HuH-7 (cell line): Measurements from ENCODE around the gene ATG7.
"Not testable (repeated sequence)": the region's sequence is repeated elsewhere in the genome, so short reads cannot be mapped to it uniquely, and the experiment has no call there.

Source experiments
- DNase-seq: peaks from one replicate; pipeline ENCODE4 v3.0.0; 2011; ENCODE audit warnings: low spot score

ATG7 gene

DNA sequence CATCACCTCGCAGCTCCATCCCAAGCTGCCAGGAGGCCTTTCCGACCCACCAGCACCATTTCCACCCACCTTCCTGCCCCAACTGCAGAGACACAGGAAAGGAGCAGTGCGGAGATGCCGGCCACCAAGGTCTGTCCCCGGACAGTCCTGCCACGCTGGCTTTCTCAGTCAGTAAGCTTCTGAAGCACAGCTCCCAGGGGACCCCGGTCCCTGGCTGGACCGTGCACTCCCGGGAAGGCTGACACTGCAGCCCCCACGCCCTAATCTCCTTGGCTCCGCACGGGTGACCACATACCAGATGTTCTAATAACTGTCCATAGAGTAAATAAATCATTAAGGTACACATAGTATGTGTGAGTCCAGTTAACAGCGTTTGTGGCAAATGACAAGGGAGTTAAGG lies 298.1 kb downstream of the ATG7 start:
- DNase-seq, result no peak

DNA sequence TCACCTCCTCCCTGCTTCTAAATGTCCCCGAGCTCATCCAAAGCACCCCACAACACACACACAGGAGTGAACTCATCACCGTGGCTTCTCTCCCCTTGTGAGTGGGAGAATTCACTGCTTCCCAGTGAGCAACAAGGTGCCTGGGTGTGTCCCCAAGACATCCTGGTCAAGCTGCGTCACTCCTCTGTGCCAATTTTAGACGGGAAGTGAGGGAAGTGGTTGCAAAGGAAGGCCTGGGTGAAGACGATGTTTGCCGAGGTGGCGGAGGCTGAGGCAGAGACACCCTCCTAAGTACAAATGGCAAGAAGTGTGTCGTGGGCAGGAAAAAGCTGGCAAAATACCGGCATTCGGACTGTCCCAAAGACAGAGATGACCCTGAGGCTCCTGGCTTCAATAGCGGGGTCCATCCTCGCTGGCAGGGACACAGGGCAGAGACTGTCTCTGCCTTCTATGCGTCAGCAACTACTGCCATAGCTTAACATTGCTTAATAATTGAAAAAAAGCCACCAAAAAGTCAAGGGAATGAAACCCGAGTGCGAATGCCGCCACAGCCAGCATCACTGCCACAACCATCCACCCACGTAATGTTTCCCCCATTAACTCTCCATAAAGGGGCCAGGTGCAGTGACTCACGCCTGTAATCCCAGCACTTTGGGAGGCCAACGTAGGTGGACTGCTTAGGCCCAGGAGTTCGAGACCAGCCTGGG lies 298.7 kb downstream of the ATG7 start:
- no peak for DNase-seq

DNA sequence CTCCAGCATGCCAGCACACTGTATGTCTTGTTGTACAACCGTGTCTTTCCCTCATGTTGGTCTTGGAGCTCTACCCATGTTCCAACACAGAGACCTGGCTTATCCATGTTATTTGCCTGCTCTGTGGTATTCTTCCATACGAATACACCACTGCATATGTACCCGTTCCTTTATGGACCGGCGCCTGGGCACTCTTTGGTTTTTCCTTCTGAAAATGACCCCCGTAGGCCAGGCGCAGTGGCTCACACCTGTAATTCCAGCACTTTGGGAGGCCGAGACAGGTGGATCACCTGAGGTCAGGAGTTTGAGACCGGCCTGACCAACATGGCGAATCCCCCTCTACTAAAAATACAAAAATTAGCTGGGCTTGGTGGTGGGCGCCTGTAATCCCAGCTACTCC lies 300.5 kb downstream of the ATG7 start:
- not testable (repeated sequence) for DNase-seq

DNA sequence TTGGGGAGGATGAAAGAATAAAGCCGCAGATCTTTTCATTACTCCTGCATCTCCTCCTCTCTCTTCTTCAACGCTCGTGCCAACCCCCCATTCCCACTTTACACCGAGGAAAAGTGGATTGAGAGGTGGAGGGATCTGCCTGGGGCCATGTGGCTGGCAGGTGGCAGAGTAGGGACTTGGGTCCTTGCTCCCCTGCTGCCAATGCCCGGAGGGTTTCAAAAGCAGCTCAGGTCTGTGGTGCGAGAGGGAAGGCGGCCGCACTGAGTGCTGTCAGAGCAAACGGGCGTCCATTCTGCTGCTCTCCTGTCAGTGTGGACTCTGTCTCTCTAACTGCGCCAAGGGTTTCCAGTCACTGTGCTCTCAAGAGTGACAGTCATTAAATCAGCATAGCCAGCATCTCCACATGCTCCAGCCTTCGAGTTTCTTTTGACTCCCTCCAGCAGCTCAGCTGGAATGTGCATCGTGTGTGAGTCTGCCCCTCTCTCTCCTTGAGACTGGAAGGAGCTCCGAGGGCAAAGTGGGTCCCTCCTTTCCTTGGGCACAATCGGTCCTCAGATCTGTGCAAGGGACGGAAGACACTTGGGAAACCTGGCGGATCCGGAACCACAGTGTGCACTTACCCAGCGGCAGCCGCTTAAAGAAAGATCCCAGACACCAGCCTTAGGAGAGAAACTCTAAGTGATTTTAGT lies 302.9 kb downstream of the ATG7 start:
- no peak for DNase-seq

DNA sequence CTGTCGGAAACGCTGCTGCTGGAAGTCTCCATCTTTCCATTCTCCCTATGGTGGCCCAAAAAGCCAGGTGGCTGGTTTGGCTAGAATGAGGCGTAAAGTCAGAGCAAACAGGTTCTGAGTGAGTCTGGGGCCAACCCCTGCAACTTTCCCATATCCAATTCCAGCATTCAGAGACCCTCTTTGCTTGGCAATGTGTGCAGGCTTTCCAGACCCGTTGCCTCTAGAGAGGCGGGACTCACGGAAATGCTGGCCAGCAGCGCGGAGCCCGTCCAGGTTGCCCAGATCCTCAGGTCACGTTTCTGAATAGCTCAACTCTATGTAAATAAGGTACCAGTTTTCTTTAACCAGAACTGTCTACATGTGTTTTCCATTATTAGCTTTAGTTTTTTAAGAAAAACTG lies 303.5 kb downstream of the ATG7 start:
- no peak for DNase-seq

DNA sequence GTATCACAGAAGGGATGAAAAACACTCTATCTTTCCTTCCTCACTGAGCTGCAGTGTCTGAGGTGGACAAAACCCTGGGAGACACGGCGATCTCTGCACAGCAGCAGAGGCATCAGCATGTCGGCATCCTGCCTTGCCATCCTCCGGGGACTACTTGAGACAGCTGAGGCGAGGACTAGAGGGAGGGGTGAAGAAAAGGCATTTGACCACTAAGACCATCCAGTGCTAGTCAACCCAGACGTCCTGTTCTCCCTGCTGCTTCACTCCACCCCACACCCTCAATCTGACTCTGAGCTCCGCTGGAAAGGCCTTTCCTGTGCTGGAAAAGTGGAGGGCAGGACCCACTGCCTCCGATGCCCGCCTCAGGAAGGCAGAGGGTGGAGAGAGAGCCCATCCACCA lies 304.3 kb downstream of the ATG7 start:
- no peak for DNase-seq

DNA sequence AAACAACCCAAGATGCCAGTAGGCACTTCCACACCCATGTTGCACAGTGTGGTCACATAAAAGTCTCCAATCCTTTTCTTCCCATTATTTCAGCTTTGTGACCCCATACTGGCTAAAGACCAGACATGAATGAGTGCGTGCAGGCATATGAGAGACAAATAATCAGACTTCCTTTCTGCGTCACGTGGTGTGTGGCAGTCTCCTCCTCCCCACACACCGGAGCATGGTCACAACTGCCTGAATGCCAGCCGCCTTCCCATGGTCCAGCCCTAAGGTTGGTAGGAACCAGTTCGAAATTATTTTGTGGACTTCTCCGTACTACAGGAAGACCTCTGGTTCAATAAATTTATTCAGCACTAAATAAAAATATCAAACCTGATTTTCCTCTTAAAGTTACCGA lies 306.0 kb downstream of the ATG7 start:
- no peak for DNase-seq

DNA sequence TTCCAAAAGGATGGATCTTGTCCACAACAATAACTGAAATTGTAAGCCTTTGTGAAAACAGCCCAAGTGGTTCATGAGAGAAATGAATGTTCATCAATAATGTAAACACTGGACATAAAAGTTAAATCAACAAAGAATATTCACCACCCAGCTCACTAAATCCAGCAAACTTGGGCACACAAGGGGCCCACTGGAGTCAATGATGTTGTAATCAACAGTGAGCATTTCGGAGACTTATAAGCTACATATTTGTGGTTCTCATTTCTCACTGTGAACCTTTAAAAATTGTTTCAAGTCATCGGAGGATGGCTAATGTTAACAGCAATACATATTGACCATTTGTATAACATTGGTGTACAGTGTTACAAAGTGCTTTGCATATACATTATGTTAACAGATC lies 308.4 kb downstream of the ATG7 start:
- DNase-seq, result no peak

DNA sequence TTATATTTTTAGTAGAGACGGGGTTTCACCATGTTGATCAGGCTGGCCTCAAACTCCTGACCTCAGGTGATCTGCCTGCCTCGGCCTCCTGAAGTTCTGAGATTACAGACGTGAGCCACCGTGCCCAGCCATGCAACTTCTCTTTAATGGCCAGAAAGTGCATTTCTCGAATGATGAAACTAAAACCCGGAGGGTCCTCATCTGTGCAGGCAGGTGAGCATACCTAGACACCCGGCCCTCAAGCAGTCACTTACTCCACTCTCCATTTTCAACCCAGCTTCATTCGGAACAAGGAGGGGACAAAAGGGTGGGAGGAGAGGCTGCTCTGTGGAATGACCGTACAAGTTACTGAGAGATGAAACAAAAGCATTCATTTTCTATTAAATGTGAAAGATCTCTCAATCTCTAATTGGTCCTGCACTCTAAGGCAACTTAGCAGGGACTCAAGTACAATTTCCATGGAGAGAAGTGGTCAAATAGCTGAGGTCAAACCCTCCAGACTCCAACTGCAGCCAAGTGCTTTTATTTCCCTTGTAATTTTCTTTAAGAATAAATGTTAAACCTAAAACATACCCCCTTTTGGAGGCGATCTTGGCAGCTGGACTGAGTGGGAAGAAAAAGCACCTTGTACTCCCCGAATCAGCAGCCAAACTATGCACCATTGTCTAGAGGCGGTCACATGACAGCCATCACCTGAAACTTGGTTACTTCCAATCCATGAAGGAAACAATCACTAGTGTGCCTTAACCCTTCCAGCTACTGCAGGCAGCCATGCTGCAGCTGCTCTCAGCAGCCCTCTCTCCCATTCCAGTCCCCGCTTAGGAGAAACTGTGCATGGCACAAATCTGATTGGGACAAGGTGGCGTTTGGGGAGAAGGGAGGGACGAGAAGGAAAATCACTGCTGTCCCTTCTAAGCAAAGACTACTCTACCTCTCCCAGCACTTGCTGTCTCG lies 309.3 kb downstream of the ATG7 start:
- DNase-seq, result no peak

DNA sequence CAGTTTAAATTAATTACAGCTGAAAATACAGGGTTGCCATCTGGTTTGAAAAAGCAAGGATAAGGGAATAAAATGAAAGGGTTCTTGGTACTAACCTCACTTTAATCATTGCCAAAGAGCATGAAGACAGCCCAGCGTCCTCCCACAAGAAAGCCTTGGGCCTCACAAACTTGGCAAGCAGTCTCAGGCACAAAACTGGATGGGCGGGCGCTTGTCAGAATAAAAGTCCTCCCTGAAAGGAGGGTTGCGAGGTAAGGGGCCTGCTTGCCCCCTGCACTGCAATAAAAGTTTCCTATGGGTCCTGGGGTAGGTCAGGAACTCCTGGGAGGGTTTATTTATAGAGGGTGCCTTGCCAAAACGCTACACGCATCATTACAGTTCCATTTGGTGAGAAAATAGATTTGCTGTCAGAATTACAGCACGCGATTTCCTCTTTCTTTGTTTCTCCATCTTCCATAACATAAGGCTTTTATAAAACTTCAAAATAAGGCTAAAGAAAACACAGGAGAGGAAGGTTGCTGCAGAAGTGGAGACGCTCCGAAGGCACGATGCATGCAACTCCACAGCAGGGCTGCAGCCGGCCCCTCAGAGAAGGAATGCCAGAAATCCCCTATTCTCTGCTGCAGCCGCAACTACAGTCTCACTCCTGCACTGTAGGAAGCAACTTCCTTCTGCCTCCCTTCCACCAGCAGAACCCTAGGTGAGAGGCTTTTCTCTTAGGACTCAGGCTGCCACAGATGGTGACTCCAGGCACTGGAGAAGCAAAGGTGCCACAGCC lies 310.2 kb downstream of the ATG7 start:
- DNase-seq, result no peak

DNA sequence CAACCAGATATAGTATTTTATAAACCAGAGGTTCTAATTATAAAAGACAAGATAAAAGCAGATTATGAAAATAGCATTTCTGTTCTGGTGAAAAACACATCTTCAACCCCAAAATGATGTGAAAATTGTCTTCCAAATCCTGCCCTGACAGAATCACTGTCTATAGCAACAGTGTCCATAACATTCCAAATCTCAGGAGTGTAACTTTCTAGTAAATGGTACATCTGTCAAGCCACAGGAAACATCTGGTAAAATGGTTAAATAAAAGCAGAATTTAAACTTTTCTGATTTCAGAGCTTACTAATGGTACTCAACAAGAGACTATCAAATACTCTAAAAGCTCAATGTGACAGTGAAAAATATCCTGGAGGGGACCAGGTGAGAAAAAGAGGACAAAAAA lies 311.0 kb downstream of the ATG7 start:
- no peak for DNase-seq

DNA sequence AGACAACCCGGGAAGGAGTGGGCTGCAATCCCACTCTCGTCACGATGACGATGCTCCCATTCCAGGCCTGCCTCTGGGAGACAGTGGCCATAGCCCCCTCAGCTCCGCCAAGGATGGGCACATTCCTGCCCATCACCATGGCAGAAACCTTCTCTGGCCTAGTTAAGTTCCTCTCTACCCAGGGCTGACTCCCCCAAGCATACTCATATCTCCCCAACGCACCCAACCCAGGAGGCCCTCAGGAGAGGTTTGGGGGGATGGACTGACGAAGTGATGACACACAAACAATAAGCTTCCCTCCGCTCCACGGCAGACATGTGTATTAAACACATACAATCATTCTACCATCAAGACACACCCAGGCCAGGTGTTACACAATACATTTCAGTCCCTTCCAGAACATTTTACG lies 311.4 kb downstream of the ATG7 start:
- no peak for DNase-seq

DNA sequence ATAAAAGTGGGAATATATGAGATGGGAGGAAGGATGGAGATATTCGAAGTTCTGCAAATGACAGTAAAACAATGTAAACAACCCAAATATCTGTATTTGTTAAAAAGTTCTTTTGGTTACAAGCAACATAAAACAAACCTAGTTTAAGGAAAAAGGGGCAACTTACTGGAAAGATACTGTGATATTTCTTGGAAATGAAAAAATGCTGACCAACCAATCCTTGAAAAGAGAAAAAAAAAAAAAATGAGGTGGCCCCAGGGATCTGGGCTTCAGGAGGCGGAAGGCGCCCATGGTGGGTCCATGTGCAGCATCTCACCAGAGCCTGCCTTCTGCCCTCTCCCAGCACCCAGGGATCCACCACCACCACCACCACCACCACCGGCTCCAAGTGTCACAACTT lies 312.4 kb downstream of the ATG7 start:
- no peak for DNase-seq

DNA sequence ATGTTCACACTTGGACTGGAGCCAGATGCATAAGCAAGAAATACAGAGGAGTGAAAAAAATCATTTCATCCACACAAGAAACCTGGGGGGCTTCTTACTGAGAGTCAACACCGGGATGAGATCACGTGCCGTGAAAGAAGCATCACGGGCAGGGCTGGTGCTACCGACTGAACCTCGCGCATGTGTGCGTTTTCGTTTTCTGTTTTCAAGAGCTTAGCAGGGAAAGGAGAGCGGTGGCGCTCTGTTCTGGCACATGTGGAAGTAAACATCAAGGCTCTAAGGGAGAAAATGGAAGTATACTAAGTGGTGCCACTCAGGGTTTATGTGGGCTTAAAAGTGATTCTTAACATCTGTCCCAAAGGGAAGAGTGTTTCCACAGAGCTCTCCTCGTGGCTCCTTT lies 315.6 kb downstream of the ATG7 start:
- DNase-seq, result no peak

DNA sequence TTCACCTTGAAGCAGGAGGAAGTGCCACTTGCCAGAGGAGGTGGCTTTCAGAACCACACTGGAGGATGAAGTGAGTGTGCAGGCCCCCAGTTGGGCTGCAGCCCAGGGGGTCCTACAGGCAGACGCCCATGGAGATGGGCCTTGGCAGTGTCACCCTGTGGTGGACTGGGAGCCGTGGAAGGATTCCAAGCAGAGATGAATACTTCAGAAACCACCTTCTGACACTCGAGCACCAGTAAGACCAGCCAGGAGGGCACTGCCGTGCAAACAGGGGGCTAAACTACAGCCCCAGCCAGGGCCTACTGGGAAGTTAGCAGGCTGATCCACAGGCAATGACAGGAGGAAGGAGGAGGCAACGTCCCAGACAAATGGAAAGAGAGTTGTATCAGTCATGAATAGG lies 316.1 kb downstream of the ATG7 start:
- no peak for DNase-seq

DNA sequence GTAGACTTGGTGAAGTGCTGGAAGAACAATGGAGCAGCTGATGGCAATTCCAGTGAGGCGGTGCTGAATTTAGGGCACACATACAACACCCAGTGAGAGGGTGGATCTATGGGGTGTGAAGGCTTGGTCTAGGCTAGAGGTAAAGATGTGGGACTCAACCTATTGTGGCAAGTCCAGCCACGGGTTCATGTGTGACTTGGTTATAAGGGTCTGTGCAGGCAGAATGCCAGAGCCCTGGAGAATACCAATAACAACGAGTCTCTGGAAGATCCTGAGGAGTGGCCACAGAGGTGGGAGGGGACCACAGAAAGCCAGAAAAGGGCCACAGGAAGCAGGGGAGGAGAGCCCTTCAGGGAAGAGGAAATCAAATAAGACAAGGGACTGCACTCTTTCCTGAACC lies 316.6 kb downstream of the ATG7 start:
- DNase-seq, result no peak

DNA sequence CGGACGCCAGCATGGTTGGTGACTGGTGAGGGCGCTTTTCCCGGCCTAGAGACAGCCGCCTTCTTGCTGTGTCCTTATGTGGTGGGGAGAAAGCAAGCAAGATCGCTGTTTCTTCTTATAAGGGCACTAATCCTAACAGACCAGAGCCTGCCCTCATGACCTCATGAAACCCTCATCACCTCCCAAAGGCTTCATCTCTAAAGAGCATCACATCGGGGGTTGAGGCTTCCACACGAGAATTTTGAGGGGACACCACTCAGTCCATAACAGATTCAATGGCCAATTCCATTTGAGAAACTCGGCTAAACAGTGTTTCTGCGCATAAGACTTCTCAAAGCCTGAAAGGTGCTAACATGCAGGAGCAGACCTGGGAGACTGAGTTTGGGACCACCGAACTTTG lies 317.5 kb downstream of the ATG7 start:
- DNase-seq, result no peak

DNA sequence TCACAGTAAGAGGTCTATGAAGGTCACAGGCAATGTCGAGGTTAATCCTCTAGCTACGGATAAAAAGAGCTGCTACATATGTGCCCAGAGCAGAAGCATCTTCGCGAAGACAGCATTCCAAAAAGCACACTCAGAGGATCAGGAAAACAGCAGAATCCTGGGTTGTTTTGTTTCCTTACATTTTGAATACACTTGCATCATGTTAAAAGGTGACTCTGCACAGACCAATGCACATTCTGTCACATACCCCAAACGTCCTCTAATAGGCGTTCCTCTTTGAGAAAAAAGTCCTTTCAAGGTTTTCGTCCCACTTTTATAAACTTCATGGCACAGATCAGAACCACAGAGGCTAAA lies 318.8 kb downstream of the ATG7 start:
- no peak for DNase-seq

DNA sequence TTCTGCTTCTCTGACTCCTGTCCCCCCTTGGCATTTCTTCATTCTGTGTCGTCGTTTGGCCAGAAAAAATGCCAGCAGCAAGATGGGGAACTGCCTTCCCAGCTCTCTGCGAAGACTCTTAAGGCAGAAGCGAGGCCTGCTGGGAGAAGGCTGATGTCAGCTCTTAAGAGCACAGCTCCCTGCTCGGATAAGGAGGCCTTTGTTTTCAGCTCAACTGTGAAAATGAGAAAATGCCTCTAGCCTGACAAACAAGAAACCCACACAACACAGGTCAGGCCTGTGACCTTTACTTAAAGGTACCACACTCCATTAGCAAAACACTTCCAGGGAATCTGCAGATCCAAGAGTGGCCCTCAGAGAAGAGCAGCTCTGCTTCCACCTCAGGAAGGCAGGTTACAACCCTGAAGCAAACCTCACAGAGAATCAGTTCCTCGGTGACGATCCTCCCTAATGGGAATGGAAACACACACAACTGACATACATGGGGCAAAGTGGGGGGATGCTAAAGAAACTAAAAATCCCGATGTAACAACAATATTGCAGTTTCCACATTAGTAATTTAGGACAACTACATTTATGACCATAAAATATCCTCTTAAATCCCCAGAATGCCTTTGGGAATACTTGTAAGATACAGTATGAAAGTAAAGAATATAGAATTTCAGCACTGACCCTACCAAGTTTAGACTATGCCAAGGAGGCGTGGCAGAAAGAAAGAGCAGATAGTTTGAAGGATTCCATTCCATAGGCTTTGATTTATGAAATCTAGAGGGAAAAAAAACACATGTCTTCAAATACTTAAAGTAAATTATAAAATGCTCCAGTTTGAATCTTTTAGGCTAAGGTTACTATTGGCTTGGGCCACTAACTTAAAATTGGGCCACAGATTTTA lies 319.4 kb downstream of the ATG7 start:
- DNase-seq, result peak; percentile 82

DNA sequence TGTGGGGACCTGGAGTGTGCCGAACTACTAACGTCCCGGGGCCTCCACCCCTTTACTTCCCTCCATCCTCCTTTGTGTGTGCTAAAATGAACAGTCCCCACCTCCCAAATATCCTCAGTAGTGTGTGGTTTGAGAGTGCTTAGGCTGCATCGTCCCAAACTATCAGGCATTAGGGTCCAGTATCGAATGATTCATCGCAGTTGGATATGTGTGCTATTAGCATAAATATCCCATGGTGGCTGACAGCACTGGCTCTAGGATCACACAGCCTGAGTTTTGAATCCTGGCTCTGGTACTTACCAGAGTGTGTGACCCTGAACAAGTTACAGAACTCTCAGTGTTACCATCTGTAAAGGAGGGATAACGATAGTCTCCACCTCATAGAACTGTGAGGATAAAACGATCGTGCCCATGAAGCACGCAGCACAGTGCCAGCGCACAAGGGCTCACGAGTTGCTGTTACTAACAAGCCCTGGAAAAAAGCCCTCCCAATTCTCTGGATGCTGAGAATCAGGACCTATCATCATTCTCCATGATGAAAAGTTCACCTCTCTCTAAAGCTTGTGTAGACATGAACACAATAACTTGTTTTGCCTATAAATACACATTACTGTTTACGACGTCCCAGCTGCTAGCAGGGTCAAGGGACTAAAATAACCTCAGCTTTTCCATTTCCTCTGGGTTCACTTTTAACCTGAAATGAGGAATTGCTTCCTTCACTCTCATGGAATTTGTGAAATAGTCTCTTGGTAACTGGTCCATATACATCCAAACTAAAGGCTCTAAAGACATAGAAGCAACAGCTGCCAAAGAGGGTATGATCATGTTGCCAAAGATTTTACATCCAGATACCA lies 320.5 kb downstream of the ATG7 start:
- DNase-seq, result no peak
